Umbilical cord (tissue), 2 donors: Measurements from ENCODE around the gene RHBDL3. TPM values are rescaled to one million over a fixed set of nuclear protein-coding genes. Genes with fewer than 3 reads are reported as not detected.
"Not testable (repeated sequence)": the region's sequence is repeated elsewhere in the genome, so short reads cannot be mapped to it uniquely, and the experiment has no call there.

Source experiments
- DNase-seq: peaks from one replicate; pipeline ENCODE4 v3.0.0-alpha.2; 2015; ENCODE audit warnings: low spot score
- total RNA-seq: library from RNA; depleted of rRNA; stranded (reverse); fragments of >200 nt; gene quantifications from one replicate; pipeline ENCODE4 v1.2.3, GENCODE V29; 2014; ENCODE audit warnings: low replicate concordance; ENCODE audit not compliant: insufficient read depth

RHBDL3 gene
- total RNA-seq, 1 donor from 2014 or later = not detected

DNA sequence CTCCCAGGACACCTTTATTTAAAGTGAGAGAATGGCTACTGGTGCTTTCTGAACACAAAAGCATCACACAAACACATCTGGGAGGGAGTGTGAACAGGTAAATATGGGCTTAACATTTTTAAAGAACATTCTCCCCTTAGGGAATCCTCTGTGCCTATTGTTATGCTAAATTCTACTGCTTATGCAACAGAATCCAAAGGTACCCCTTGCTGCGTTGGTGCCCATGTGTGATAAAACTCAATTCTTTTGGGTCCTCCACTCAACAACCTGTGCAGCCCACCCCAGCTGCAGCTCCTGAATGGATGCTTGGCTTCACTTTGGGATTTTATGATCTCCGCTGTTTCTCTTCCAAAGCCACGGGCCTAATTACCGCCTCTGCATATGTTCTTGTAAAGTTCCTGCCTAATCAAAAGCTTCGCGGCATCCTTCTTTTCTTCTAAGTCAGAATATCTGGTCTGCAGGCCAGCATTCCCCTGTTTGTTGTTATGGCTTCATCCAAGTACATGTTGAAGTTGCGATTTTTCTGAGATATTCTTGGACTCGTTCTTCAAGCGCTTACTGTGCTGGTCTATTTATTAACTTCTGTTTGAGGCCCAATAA is 23.9 kb downstream of the RHBDL3 start:
- no peak for DNase-seq

DNA sequence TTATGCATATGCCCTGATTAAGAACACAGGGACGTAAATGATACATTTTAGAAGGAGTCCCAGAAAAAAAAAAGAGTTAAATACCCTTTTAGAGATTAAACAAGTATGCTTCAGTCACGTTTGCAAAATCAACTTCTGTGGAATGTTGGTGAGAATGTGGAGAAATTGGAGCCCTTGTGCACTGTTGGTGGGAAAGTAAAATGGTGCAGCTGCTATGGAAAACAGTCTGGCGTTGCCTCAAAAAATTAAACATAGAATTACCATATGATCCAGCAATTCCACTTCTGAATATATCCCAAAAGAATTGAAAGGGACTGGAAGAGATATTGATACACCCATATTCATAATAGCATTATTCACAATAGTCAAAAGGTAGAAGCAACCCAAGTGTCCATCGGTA is 26.5 kb downstream of the RHBDL3 start:
- DNase-seq = no peak

DNA sequence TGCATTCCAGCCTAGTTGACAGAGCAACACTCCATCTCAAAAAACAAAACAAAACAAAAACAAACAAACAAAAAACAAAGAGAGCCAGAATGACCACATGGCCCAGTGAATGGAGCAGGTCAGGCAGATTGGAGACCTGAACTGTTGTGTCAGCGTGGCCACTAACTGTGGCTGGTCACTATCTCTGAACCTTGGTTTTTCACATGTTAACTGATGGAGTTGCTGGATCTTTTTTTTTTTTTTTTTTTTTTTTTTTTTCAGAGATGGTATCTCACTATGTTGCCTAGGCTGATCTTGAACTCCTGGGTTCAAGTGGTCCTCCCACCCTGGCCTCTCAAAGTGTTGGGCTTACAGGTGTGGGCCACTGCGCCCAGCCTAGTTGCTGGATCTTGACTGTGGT is 31.8 kb downstream of the RHBDL3 start:
- no peak for DNase-seq

DNA sequence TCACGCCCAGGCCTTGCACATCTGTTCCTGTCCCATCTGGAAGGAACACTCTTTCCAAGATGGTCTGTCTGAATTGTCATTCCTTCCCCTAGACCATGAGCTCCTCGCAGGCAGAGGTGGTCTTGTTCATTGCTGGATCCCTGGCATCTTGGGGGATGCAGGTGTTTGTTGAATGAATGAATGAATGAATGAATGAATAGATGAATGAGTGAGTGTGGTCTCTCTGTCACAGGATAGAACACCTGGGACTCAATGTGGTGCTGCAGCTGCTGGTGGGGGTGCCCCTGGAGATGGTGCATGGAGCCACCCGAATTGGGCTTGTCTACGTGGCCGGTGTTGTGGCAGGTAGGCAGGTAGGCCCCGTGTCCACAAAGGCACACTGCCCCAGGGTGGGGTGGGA is 32.2 kb downstream of the RHBDL3 start:
- no peak for DNase-seq

DNA sequence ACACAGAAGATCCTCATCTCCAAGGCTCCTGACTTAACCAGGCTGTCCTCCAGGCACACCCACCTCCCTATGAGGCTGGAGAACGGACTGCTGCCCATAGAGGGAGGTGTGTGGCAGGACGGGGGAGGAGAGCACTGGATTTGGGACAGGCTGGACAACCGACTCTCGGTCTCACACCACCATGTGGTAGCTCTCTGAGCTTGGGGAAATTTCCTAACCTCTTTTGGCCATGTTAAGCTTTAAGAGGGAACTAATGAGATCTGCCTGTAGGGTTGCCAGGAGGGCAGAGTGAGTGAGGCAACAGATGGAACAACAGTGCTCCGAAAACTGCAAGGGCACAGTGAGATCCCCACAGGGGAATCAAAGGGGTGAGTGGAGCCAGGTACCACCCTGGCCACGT is 32.7 kb downstream of the RHBDL3 start:
- no peak for DNase-seq

DNA sequence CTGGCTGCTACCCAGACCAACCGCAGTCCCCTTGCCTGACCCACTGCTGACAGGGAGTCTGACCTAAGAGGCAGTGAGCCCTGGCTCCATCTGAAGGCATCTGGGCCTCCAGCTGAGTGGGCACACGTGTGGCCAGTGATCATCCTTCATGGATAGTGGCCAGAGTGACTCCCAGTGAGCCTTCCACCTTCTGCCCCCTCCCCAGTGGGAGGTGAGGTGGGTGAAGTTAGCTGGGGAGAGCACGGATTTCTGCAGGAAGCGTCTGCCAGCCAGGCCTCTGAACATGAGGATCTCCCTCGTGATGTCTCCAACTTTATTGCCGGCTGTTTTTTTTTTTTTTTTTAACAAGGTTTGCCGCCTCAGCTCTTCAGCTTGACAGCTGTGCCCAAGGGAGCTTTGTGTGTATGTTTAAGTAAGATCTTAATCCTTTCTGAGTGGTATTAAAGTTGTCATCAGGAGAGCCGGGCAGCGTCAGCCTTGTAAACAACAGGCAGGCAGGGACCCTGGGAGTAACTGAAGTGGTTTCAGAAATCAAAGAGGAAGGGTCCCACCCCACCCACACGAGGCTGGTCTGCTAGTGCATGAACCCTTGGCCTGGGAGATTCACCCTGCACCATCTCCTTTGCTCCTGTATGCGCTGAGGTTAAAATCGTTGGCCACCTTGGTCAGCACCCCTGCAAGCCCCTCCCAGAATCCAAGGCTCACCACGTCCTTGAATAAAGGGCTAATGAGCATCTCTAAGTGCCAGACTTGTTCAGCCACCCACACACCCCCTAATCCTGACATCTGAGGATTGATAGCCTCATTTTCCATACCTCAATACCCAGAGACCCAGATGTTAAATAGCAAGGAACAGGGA is 33.3 kb downstream of the RHBDL3 start:
- DNase-seq = peak; percentile 23

DNA sequence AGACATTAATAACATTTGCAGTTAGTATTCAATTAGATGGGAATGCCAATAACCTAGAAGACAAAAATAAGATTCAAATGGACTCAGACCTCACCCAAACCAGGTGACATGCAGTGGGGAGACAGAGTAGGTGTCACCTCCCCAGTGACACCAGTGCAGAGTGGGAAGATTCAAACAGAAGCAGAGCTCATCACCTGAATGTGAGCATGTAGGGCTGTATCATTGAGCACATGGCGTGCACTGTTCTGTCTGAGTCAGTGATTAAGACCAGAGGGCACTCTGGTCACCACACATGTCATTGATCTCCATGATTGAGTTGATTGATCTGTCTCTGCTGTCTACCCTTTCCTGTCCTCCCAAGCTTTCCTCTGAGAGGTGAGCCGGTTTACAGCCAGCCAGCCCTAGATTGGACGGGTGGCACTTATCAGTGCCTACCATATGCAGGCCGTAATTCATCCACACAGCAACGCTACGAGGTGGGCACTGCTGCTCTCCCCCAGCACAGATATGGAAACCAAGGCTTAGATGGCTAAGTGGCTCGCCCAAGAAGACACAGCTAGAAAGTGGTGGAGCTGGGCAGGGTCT is 34.0 kb downstream of the RHBDL3 start:
- DNase-seq = no peak

DNA sequence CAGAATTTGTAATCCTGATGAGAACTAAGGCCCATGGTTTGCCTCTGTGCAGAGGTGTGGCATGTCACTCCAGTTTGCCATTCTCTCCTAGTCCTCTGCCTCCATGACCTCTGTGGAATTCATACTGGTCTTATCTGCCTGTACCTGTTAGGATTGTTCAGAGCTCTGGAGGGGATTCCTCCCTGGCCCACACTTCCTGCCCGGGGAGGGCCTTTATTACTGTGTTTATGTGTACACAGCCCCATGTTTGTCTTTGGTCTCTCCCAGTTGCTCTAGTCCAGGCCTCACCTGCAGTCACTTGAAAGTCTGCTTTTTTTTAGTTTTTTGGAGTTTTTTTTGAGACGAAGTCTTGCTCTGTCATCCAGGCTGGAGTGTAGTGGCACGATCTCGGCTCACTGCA is 36.4 kb downstream of the RHBDL3 start:
- DNase-seq = no peak

DNA sequence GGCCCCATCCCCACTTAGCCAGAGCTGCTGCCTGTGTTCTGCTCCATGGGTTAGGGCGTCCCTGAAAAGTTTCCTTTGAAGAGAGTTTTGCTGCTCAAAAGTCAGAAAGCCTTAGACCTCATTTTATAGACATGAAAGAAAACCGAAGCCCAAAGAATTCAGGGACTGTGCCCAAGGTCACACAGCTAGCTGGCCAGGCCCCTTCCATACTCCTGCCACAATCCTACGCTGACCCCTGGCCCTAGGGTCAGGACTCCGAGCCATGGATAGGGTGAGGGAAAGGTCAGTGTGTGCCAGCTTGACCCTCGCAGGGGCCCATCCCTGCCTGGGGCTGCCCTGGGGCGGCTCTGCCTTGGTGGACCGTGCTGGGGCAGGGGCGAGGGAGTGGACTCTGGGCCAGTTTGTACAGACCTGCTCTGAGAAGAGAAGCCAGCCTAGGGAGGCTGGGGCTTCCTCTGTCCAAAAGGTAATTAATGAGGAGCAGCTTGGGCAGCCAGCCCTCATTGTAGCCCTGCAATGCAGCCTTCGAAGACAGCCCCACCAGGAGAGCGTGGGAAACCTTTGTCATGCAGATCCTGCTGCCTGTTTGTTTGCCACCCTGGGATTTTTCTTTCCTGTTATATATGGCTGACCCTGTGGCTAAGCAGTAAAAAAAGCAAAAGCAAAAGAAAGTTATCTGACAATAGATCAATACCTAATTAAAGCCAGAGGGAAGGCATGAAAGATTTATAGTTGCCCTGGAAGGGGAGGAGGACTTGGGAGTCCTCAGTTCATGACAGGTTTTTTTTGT is 37.4 kb downstream of the RHBDL3 start:
- DNase-seq = no peak

DNA sequence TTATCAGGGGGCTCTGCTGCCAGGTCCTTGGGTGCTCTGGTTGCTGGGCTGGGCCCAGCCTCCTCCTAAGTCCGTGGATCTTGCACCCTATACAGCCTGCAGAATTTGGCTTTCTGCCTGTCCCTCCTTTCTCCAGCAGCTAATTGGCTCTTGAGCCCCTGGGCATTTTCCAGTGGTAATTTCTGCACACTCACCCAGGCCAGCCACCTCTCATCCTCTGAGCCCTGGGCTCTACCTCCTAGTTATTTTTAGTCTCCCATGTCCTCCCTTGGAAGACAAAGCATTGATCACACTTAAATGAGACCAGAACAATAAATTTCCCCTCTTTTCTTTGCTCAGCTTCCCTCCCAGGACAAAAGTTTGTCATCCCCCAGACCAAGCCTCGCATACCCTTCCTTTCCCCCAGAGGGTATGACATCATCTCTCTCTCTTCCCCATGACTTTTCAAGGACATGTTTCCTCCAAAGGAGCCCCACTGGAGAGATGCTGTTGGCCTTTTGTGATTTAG is 38.2 kb downstream of the RHBDL3 start:
- no peak for DNase-seq

DNA sequence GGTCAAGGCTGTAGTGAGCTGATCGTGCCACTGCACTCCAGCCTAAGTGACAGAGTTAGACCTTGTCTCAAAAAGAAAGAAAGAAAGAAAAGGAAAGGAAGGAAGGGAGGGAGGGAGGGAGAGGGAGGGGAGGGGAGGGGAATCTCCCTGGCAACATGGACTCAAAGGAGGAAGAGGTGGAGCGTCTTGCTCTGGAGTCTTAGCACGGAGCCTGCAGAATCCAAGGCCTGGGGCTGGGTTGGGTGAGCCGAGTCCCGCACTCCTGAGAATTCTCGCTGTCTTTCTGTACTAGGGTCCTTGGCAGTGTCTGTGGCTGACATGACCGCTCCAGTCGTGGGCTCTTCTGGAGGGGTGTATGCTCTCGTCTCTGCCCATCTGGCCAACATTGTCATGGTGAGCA is 39.4 kb downstream of the RHBDL3 start:
- DNase-seq = no peak

DNA sequence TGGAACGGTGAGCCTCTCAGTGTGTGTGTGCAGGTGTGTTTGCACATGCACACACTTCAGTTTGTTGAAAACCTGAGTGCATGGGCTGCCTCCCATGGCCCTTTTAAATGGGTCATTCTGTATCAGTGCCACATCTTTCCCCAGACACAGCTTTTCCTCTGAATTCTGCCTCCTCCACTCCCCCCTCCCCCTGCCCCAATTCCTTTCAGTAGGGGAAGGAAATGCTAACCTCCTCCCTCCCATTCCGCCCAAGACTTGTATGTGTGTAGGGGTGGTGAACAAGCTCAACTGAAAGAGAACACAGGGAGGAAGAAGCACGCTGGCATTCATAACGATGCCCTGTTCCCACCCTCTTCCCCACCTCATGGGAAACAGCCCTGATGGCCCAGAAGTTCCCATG is 42.0 kb downstream of the RHBDL3 start:
- DNase-seq = no peak

DNA sequence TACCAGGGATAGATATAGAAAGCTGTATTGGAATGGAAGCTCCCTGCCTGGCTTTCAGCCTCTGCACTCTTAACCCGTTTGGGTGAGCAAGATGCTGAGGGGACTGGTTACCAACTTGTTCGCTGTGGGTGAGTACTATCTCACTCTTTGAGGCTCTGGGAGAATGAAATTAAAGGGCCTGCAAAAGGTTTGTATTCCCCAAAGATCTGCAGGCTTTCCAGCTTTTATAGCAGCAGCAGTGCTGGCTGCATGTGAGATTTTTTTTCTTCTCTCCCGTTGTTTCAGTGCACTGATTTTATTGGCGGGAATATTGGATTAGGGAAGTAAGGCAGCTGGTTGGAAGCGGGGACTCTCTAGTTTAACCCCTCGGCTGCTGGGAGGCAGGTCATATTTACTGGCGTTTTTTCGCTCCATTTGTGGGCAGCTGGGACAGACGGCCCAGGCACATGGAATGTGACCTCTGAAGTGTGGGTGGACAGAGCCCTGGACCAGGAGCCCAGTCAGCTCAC is 45.5 kb downstream of the RHBDL3 start:
- peak; percentile 67 for DNase-seq

DNA sequence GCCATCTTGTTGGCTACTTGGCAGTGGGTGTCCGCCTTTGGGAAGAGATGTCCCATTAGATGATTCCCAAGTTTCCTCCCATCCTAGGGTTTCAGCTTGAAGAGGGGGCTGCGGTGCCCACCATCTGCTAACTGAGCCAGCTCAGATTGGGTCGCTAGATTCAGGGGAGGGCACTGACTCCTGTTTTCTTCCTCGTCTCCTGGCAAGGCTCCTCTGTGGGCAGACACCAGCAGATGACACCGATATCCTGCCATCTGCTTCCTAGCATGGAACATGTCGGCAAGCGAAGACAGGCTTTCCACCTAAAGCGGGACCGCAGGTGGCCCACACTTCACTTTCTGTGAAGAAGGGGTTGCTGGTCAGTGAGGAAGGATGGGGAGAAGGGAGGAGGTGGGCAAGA is 49.0 kb downstream of the RHBDL3 start:
- no peak for DNase-seq

DNA sequence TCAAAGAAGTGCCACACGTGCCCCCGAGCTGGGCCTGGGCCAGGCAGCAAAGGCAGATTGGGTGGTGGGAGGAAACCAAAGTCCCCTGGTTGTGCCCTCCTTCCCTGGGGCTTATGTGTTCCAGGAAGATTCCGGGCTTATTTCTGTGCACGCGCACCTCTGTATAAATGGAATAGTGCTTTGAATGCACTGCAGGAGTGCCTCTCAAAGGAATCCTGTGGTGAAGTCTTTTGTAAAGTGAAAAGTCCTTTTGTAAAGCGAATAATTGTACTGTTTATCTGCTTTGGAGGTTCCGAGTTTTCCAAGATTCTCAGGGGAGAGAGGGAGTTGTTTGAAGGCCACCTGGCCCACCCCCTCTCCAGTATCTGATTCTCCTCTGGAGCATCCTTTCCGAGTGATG is 49.5 kb downstream of the RHBDL3 start:
- no peak for DNase-seq

DNA sequence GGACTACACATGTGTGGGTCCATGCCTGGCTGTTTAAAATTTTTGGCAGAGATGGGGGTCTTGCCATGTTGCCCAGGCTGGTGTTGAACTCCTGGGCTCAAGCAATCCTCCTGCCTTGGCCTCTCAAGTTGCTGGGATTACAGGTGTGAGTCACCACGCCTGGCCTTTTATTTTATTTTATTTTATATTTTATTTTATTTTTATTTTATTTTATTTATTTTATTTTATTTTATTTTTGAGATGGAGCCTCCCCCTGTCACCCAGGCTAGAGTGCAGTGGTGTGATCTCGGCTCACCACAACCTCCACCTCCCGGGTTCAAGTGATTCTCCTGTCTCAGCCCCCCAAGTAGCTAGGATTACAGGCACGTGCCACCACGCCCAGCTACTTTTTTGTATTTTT is 51.0 kb downstream of the RHBDL3 start:
- not testable (repeated sequence) for DNase-seq

DNA sequence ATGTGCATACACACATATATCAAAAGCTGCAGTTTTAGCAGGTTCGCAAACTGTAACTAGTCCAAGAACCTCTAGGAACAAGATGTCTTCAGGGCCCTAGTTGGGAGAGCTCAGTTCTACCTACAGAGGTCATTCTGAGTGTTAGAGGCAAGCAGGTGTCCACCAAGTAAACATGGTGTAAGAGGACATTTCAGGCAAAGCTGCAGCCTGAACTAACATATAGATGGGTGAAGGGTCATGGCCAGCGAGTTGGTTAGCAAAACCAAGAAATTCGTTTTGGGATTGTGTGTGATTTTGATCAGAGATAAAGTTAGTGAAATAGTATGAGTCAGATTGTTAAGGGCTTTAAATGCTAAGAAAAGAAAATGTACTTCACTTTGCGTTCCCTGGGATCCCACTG is 51.7 kb downstream of the RHBDL3 start:
- DNase-seq = no peak

DNA sequence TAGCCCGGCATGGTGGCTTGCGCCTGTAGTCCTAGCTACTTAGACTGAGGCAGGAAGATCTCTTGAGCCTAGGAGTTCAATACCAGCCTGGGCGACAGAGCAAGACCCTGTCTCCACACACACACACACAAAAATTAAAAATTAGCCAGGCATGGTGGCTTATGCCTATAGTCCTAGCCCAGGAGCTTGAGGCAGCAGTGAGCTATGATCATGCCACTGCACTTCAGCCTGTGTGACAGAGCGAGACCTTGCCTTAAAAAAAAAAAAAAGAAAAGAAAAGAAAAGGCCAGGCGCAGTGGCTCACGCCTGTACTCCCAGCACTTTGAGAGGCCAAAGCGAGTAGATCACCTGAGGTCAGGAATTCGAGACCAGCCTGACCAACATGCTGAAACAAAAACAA is 52.4 kb downstream of the RHBDL3 start:
- no peak for DNase-seq

DNA sequence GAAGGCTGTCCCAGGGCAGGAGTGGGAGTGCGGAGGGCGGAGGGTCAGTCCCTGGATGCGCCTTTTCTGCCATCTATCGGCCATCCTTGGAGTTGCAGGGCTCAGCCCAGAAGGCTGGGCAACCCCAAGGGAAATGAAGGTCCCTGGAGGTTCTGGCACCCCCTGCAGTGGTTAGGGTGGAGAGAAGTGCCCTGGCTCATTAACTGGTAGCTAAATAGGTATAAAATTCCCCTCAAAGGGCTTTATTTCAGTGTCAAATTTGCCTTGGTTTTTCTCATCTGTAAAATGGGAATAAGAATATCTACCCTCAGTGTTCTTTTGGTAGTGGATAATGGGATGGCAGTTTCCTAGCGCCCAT is 53.9 kb downstream of the RHBDL3 start:
- DNase-seq = peak; percentile 55

DNA sequence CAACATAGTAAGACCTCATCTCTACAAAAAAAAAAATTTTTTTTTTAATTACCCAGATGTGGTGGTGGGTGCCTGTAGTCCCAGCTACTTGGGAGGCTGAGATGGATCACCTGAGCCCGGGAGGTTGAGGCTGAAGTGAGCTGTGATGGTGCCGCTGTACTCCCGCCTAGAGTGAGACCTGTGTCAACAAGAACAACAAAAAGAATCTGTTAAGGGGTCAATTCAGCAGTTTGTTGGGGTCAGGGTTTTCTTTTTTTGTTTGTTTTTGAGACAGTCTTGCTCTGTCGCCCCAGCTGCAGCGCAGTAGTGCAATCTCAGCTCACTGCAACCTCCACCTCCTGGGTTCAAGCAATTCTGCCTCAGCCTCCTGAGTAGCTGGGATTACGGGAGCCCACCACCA is 54.4 kb downstream of the RHBDL3 start:
- not testable (repeated sequence) for DNase-seq

DNA sequence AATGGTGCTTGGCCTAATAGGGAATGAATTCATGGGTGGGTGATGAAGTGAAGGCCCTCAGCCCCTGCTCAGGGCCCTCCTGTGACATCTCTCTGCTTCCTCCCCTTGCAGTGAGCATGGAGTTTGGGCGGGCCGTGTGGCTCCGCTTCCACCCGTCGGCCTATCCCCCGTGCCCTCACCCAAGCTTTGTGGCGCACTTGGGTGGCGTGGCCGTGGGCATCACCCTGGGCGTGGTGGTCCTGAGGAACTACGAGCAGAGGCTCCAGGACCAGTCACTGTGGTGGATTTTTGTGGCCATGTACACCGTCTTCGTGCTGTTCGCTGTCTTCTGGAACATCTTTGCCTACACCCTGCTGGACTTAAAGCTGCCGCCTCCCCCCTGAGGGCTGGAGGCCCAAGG is 55.2 kb downstream of the RHBDL3 start:
- no peak for DNase-seq

DNA sequence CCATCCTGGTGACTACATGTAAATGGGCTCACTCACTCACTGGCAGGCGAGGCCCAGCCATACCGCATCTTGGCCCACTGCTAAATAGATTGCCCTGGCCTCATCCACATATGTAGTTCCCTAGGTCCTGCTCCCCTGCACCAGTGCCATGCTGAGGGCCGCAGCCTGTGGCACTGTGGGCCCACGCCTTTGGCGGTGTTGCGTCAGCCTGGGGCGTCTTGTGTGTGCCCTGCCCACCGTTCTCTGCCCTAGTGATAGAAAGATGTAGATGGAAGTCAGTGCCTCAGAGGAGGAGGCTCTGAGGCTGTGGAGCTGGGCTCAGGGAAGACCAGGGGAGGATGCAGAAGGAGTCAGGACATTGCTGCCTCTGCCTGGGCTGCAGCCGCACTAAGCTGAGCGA is 57.4 kb downstream of the RHBDL3 start:
- DNase-seq = no peak
